CD4-positive, alpha-beta T cell treated with Interleukin-21 for 1 hour (primary cell): ENCODE measurements around the gene ST6GAL1.
"Not testable (repeated sequence)": the region's sequence is repeated elsewhere in the genome, so short reads cannot be mapped to it uniquely, and the experiment has no call there.

Source experiments
- DNase-seq: peaks from one replicate; pipeline ENCODE4 v3.0.0-alpha.2; 2020

The ST6GAL1 gene

DNA sequence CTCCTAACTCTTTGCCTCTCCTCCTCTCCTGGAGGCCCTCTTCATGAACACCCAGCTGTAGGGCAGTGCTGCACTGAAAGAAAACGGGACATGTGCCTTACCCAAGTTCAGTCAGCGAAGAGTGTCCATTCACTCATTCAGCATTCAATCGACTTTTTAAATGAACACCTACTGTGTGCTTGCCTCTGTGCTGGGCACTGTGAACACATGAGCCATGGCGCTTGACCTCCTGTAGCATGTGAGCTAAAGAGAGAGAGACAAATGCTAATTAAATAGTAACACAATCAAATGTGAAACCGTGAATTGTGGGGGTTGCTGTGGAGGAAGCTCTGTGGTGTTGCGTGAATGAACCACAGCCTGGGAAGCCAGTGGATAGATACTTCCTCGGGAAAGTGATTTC is 43.4 kb downstream of the ST6GAL1 start:
- no peak for DNase-seq

DNA sequence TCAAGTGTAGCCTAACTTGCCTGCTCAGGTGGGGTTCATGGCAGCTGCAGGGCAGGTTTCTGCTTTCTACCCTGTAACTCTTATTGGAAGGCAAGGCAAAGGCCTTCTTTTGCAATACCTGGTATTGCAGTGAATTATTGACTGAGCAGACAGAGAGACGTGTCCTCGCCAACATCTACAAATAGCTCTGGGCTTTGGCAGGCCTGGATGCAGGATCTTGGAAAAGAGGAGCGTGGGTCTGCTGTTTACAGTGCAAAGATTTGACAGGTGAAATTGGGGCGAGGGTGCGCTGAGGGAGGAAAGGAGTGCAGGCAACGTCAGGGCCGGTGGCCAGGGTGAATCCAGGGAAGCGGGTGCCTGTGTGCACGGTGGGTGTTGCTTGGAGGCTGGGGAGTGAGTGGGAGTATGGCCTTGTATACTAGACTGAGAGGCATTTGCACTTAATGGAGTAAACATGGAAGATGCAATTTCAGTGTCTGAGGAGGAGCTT is 44.5 kb downstream of the ST6GAL1 start:
- no peak for DNase-seq

DNA sequence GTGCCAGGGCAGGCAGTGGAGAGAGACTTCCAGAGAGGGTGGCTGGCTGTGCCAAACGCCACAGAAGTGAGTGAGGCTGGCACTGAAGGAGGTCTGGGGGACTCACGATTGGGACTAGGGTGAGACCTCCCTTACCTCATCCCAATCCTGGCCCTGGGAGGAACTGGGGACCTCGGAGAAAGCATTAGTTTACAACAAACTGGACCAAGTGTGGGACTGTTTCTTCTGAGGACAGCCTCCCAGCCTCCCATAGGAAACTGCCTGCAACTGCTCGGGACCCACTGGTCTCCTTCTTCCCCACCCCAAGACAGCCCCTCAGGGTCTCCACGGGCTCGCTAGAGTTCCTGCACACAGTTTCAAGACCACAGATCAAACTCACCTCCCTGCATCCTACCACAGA is 45.4 kb downstream of the ST6GAL1 start:
- no peak for DNase-seq

DNA sequence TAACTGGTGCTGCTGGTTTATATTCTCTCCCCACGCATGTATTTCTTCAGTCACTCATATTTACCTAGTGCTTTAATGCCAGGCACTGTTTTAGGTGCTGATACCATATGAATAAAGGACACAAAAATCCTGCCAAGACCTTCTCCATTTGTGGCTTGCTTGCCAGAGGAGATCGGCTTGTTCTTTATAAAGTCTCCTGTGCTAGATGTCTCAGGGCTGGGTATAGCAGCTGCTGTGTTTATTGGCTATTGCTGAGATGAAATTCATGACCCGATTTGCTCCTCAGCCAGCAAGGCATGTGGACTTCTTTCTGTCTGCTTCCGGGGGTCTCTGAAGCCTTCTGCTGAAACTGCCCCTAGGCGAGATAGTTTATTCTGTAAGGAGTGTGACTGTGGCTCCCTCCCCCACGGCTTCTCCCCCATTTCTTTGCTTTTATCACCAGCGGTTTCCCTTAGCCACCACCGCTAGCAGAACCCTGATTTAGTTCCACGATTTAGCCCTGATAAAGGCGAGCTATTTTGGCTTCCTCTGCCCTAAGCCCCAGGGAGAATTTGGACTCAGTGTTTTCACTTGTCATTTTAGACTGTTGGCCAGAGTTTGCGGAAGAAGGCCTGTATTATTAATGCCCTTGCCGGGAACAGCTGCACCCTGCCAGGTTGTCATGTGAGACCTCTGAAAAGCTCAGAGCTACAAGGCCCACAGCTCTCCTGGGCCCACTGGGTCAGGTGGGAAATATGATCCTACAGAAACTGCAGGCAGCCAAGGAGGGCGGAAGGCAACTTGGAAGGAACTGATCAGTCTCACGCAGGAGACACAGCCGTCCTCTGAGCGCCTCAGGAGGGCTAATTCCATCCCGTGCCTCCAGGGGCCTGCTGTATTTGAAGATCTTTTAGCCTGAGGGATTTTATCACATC is 46.8 kb downstream of the ST6GAL1 start:
- DNase-seq: no peak

DNA sequence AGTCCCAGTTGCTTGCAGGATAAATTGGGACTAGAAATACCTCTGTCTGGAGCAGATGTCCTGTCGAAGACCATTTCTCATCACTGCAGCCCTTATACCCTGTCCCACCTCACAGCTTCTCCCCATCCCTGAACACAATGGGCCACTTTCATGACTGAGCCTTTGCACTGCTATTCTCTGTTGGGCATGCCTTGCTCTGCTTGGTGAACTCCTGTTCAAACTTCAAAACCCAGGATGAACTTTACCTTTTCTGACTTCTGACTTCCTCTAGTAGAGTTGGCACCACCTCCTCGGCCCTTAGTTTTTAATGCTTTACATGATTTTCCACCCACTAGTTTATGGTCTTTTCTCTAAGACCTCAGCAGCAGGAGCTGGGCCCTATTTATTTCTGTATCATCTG is 48.4 kb downstream of the ST6GAL1 start:
- no peak for DNase-seq

DNA sequence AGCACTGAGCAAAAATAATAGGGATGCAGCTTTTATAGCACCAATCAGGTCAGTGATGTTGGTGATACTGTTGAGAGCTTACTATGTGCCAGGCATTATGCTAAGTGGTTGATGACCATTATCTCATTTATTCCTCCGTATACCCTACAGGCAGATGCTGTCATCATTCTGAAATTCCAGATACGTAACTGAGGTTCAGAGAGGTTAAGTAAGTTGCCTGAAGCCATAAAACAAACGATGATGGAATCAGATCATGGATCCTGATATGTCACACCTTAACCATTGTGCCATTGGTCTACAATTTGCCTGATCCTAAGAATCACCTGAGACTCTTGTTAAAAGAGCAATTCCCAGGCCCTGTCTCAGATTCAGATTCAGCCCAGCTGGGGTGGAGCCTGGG is 49.5 kb downstream of the ST6GAL1 start:
- no peak for DNase-seq

DNA sequence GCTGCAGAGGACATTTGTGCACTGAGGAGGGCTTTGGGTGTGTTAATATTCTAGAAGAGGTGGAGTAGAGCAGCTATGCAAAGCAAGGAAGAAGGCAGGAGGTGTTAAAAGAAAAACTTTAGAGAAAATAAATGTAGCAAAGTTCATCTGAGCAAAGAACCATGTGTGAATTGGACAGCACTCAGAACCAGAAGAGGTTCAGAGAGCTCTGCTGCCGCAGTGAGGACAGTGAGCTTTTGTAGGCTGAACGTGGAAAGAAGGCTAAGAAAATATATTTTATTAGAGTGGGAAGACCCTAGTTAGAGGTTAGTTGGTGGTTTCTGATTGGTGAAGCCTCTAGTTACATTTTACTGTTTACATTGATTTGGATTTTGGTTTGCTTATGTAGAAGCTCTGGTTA is 50.7 kb downstream of the ST6GAL1 start:
- no peak for DNase-seq

DNA sequence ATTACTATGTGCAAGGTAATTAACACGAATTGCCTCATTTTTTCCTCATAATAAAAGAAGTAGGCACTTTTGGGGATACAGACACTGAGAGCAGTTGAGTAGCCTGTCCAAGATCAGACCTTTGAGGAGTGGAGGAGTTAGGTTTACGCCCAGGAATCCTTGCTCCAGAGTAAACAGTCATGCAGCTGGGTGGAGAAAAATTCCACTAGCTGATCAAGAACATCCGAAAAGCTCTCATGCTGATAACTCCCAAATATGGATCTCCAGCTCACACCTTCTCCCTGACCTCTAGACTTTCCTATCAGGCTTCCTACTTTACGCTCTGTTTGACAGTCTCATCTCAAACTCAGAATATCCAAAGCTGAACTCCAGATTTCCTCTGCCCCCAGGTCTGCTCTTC is 53.3 kb downstream of the ST6GAL1 start:
- DNase-seq: no peak

DNA sequence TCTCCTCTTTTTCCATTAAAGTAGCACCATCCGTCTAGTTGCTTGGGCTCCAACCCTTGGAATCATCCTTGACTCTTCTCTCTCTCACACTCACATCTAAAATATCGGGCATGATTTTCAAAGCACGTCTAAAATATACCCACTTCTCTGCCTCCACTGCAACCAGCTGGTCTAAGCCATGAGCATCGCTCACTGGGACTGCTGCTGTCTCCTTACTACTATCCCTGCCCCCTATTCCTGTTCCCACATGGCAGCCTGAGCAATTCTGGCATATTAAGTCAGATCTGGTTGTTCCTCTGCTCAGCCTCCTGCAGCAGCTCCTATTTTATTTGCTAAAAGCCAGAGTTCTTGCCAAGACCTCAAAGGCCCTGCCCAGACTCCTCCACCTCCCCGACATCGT is 53.7 kb downstream of the ST6GAL1 start:
- DNase-seq: no peak

DNA sequence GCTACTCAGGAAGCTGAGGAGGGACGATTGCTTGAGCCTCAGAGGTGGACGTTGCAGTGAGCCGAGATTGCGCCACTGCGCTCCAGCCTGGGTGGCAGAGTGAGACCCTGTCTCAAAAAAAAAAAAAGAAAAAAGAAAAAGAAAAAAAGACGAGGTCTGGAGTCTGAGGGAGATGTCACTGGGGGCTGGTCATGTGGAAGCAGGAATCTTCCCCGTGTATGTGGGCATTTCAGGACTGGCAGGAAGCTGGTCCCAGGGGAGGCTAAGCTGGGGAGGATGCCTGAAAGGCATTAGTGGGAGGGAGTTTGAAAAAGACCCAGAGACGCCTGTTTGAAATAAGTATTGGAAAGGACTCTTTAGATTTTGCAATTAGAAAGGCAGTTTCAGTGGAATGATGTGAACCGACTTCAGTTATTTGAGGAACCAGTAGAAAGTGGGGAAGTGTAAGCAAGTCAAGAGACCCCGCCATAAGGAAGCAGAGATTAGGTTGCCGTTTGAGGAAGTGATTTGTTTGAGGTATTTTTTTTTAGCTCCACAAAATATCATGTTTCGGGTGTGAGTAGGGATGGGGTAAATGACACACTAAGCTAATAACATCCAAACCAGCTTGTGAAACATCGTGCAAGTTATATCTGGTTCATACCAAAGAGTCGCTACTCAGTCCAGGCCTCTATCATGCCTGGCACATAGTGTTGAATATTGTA is 55.5 kb downstream of the ST6GAL1 start:
- peak; percentile 6 for DNase-seq

DNA sequence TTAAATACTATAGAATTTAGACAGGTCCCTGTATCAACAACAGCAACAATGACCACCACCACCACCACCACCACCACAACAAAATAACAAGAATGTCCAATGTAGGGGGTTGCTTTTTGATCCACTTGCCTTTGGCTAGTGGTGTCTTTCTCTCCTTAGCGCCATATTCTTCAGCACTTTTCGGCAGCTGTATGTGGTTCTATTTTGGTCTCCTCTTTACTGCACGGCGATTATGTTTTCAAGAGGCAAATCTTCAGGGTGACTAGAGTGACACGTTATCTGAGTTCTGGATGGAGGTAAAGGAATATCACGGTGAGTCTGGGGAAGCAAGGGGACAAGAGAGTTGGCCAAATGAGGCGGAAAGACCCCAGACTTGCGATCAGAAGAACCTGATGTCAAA is 56.1 kb downstream of the ST6GAL1 start:
- no peak for DNase-seq

DNA sequence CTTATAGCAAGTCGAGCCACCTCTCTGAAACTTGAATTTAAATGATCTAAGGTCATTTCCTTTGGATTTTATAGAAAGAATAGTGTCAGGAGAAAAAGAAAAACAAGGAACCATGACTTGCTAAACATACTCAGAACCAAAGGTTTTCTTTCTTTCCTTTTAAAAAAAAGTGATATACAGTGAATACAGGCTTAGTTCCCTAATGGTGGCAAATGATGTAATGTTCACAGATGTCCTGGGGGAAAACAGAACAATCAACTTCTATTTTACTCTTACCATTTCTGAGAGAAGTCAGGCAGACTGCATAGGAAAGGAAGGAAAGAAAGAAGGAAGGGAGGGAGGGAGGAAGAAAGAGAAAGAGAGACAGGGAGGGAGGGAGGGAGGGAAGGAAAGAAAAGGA is 56.5 kb downstream of the ST6GAL1 start:
- DNase-seq: no peak

DNA sequence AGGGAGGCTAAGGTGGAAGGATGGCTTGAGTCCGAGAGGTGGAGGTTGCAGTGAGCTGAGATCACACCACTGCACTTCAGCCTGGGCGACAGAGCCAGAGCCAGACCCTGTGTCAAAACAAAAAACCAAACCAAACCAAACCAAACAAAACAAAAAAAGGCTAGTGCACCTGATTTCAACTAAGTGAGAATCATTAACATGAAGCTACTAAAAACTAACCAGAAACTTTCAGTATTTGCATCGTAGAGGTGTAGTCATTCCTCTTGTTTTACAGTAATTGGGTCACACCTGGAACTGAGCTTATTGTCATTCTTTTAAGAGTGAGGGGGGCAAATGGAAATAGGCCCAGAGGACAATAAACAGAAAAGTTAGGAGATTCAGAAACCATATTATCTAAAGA is 58.5 kb downstream of the ST6GAL1 start:
- DNase-seq: no peak

DNA sequence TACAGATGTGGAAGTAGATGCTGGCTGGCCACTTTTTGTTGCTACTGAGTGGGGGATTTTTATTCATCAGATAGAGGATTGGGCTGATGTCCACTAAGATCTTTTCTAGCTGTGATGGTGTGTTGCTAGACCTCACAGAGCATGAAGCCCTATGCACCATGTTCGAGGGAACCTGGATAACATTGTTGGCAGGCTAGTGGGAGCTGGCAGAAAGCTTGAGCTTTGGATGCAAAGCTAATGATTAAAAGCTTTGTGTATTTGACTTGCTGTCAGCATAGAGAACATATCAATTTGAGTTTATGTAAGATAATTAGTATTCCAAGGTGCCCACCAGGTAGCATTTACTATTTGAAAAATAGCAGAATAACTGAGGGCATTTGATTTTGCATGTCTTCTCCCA is 59.1 kb downstream of the ST6GAL1 start:
- no peak for DNase-seq

DNA sequence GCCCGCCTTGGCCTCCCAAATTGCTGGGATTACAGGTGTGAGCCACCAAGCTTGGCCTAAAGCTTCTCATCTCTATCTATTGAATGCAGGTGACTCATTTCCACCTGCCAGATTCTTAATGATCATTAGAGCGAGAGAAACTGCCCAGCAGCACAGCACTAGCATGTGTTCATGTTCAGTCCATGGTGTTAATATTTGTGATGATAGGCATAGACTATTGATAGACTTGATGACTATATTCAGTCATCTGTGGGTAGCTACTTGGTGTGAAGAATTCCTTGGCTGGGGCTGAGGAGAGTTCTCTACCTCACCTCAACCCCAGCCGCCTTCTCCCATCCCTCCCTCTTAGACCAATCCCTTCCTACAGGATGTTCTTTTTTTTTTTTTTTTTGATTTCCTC is 60.0 kb downstream of the ST6GAL1 start:
- no peak for DNase-seq

DNA sequence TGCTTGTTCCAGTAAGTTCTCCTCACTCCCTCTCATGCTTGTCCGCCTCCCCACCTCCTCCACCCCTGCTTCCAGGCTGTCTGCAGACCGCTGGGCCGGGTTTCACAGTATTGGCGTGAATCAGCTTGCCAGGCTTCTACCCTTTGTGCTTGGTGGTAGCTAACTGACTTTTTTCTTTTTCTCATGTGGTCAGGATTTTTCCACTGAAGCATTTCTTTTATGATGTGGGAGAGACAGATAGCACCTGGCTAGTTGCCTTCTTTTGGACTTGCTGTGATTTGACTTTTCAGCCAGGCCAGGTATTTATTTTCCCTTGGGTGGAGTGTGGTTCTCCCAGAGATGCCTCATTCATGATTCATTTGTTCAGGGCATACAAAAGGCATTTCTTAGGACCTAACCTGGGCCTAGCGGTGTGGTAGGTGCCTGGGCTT is 60.6 kb downstream of the ST6GAL1 start:
- DNase-seq: no peak

DNA sequence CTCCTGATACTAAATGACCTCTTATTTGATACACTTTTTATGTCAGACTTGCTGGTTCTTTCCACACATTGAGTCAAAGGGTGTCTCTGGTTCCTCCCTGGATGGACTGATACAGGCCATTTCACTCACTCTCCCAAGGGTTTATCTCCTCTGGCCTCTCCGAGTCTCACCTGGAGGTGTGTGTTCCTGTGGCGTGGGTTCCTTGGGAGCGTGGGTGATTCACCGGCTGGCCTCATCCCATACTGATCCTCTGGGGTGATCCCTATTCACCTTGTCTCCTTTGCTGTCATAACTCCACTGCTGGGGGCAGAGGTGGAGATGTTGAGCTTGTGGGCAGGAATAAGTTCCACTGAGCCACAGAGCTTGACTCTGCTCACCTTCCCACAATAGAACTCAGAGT is 61.1 kb downstream of the ST6GAL1 start:
- DNase-seq: no peak

DNA sequence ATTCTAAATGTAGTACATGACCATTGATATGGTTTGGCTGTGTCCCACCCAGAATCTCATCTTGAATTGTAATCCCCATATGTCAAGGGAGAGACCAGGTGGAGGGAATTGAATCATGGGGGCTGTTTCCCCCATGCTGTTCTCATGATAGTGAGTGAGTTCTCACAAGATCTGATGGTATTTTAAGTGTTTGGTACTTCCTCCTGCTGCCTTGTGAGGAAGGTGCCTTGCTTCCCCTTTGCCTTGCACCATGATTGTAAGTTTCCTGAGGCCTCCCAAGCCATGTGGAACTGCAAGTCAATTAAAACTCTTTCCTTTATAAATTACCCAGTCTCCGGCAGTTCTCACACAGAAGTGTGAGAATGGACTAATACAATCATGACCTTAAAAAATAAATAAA is 61.8 kb downstream of the ST6GAL1 start:
- not testable (repeated sequence) for DNase-seq

DNA sequence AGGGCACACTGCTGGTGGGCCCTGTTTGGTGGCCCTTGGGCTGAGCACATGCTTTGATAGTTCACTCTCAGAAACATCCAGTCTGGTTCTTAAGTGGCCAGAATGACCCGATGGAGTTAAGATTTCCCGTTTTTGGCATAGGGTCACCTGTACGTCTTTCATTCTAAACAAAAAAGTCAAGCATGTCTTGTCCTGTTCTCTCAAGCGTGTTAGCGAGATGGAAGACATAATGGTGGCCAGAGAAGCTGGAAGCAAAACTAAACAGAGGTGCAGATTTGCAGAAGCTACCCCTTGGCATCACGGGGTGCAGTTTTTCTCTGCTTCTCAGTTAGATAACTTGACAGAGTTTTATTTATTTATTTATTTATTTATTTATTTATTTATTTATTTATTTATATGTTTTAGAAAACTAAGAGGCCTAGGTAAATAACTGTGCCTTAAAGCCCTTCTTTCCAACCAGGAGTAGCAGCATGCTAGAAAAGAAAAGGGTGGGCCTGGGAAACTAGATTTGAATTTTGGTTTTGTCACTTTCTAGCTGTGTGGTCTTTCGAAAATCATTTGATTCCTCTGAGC is 63.0 kb downstream of the ST6GAL1 start:
- no peak for DNase-seq

DNA sequence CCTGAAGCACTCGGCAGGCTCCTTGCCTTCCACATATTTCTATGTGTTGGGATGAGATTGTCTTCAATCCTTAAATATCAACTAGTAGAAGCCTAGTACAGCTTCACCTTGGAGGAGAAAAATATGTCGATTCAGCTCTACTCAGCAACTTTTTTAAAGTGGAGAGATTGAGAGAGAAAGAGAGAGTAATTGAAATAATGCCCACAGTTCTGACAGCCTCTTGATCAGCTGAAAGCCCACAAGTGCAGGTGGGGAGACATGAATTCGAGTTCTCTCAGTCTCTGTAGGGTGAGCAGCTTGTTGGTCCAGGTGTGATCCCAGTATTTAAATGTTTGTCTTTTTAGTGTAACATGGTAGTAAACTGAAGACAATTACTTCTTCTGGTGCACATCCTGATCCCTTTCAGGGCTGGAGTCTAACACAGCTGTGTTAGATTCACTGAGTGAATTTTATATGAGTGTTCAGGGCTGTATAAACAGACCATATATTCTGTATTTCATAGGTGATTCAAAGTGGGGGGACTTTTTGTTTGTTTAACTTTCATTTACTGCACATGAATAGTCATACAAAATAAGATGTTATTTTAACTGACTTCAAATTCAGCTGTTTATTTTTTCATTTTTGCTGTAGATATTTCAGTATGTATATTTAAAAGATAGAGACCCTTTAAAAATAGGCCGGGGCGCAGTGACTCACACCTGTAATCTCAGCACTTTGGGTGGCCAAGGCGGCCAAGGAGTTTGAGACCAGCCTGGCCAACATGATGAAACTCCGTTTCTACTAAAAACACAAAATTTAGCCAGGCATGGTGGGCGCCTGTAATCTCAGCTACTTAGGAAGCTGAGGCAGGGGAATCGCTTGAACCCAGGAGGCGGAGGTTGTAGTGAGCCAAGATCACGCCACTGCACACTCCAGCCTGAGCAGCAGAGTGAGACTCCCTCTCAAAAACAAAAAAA is 64.0 kb downstream of the ST6GAL1 start:
- DNase-seq: no peak

DNA sequence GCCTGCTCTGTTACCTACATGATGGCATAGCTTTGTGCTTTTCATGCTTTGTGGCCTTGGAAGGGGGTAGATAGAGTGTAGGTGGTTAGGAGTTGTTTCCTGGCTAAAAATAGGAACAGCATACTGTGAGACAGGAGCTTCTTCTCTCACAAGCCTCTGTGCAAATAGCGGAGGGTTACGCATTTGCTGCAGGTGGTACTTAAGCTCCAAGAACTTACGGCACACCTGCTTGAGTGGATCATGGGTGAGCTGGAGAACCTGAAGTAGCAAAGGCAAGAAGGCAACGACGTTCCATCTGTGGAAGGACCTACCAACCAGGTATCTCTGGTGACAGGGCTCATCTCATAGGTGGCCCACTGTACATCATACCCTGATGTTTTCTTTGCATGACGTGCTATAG is 66.0 kb downstream of the ST6GAL1 start:
- no peak for DNase-seq

DNA sequence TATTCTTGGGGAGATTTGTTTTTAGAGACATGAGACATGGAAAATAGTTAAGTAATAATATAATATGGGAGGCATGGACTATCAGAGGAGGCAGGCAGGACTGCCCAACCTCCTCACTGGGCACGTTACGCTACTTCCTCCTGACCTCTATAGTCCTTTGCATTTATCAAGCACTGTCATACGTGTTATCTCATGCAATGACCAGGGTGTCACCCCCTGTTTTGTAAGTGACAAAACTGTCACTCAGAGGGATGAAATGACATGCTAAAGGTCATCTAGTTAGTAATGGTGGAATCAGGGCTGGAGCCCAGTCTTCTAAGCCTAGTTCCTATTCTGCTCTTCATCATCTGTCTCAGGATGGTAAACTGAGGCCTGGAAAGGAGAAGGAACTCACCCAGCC is 66.7 kb downstream of the ST6GAL1 start:
- DNase-seq: no peak

DNA sequence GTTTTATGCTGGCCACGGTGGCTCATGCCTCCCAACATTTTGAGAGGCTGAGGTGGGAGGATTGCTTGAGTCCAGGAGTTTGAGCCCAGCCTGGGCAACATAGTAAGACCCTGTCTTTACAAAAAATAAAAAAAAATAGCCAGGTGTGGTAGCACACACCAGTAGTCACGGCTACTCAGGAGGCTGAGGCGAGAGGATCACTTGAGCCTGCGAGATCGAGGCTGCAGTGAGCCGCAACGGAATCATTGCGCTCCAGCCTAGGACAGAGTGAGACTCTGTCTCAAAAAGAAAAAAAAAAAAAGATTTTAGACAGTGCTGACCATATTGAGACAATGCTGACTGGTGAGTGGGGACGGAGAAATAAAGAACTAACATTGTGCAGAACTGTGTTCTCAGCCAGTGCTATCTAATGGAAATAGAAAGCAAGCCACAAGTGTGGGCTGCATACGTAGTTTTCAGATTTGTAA is 67.2 kb downstream of the ST6GAL1 start:
- DNase-seq: no peak
